Subcutaneous abdominal adipose tissue (tissue), 5 donors: ENCODE data around the gene TSHZ1.

Source experiments
- H3K27ac ChIP-seq: one replicate; pipeline ENCODE4 v1.7.0; 2013; ENCODE audit warnings: low read depth, mild to moderate bottlenecking, inconsistent platforms, low read length, moderate library complexity
- H3K27me3 ChIP-seq, 5 donors: one replicate each; pipeline ENCODE4 v1.7.0; 2013; ENCODE audit warnings: low read length in 5 of 5, inconsistent platforms in 1 of 5; ENCODE audit not compliant: control insufficient read depth in 5 of 5, insufficient read depth in 4 of 5
- H3K36me3 ChIP-seq, 5 donors: one replicate each; pipeline ENCODE4 v1.7.0; 2013; ENCODE audit warnings: low read length in 5 of 5; ENCODE audit not compliant: control insufficient read depth in 5 of 5, insufficient read depth in 5 of 5
- H3K4me1 ChIP-seq, 5 donors: one replicate each; pipeline ENCODE4 v1.7.0; 2013; ENCODE audit warnings: low read length in 5 of 5, mild to moderate bottlenecking in 3 of 5, moderate library complexity in 1 of 5; ENCODE audit not compliant: control insufficient read depth in 5 of 5, insufficient read depth in 5 of 5
- H3K4me3 ChIP-seq, 5 donors: one replicate each; pipeline ENCODE4 v1.7.0; 2013; ENCODE audit warnings: low read length in 5 of 5, low read depth in 1 of 5
- H3K9ac ChIP-seq, 5 donors: one replicate each; pipeline ENCODE4 v1.7.0; 2013; ENCODE audit warnings: low read length in 5 of 5, mild to moderate bottlenecking in 4 of 5, moderate library complexity in 3 of 5
- H3K9me3 ChIP-seq, 5 donors: one replicate each; pipeline ENCODE4 v1.7.0; 2013; ENCODE audit warnings: low read length in 5 of 5; ENCODE audit not compliant: control insufficient read depth in 5 of 5
- donor health status: healthy.
- donor health status: healthy.
- donor health status: healthy.
- donor health status: healthy.
- donor health status: healthy.

TSHZ1 gene

DNA sequence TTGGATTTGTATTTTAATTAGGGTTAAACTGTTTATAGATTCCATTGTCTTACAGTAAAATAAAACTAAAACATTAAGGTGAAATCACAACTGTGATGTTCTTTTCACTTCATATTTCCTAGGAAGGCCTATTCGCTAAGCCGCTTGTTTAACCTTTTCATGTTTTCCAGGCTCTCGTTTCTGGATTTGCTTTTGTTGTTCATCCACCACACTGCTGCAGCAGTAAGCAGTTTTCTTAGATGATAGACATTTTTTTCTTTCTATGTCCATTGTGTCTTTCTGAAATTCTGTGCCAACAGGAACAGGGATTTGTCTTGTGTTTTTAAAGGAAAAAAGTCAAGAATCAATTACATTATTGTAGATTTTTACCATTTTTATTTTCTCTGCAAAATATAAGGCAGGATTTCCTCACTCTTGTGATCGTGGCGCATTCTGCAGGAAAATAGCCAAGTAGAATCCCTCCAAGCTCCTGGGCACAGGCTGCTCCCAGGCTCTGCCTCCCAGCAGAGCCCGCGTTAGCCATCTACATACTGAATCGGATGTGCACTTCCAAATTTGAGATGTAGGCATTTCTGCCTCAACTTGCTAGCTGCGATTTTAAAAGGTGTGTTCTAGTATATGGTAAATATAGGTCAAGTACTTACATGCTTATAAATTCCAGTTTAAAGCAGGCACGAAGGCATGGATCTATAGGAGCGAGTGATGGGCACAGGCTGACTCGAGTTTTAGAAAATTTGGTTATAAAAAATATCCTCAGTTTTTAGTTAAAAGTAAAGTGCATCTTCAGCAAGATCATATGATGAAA lies 10.2 kb downstream of the TSHZ1 start:
- Histone ChIP-seq H3K4me3 (no peak overlapping the region), H3K27ac (peak overlapping the region; percentile 28), H3K9me3 (no peaks in the 10 kb centered on the region), H3K36me3 (no peaks in the 10 kb centered on the region), H3K27me3 (no peaks in the 10 kb centered on the region), H3K9ac (no peak overlapping the region), H3K4me1 (peaks cover 0 to 60% (median 37%) of the 10 kb centered on the region in 5 donors)

DNA sequence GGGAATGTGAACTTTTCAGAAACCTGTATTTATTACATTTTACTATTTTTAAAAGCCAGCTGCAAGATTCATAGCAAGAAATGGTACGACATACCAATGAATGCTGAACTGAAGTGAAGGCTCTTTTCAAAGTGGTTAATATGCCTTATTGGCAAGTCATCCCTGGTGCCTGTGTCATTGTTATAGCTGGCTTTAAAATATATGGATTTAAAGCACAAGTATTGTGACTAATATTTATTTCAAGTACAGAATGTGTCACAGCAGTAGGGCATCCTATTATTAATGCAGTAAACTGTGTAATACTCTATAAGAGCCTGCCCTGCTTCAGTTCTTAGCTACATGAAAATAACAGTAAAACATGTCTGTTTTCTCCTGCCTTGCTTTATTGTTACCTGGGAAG lies 10.8 kb downstream of the TSHZ1 start:
- H3K27me3 ChIP-seq, result no peaks in the 10 kb centered on the region
- peak overlapping the region; percentile 28 for H3K27ac ChIP-seq
- no peaks in the 10 kb centered on the region for H3K9me3 ChIP-seq
- peaks cover 0 to 63% (median 39%) of the 10 kb centered on the region in 5 donors for H3K4me1 ChIP-seq
- H3K9ac ChIP-seq, result no peak overlapping the region
- no peak overlapping the region for H3K4me3 ChIP-seq
- no peaks in the 10 kb centered on the region for H3K36me3 ChIP-seq

DNA sequence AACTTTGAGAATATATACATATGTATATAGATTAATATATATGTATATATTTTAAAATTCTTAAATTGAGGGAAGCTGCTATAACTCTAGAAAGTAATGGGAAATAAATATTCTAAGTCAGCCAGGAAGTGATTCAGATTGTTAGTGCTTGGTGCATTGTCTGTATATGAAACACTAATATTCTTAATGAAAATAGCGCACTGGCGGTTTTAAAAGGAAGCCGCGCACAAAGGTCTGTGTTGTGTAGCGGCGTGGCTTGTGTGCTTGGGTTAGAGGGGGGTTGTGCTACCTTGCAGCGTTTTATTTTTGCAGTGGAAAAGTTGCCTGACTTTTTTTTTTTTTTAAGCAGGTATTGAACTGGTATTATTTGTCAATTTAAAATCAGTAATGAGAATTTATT lies 11.3 kb downstream of the TSHZ1 start:
- Histone ChIP-seq H3K27ac (peak overlapping the region; percentile 55), H3K4me1 (peaks cover 0 to 63% (median 39%) of the 10 kb centered on the region in 5 donors), H3K9ac (no peak overlapping the region), H3K36me3 (no peaks in the 10 kb centered on the region), H3K4me3 (no peak overlapping the region), H3K27me3 (no peaks in the 10 kb centered on the region), H3K9me3 (no peaks in the 10 kb centered on the region)

DNA sequence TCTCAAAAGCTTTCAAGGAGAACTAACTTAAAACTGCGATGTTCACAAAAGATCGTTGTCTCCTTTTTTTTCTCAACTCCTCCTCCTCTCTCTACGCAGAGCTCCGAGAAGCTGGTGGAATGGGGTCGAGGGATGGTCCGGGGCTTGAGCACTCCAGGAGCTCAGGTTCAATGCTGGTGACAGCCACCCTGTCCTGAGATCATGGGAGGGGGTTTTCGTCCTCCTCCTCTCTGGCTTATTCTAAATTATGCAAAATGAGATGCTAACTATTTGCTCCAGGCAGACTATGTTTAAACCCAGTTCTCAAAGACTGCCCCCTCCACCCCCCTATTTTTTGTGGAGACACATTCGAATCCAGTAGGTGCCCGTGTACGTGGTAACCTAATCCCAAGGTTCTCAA lies 11.8 kb downstream of the TSHZ1 start:
- Histone ChIP-seq H3K36me3 (no peaks in the 10 kb centered on the region), H3K27ac (peak overlapping the region; percentile 55), H3K4me3 (no peak overlapping the region), H3K27me3 (no peaks in the 10 kb centered on the region), H3K9me3 (no peaks in the 10 kb centered on the region), H3K4me1 (peaks cover 0 to 63% (median 40%) of the 10 kb centered on the region in 5 donors), H3K9ac (no peak overlapping the region)

GRCh38 chr18:75223687-75224347 lies 13.2 kb downstream of the TSHZ1 start:
- no peak overlapping the region for H3K9ac ChIP-seq
- H3K27me3 ChIP-seq, result no peaks in the 10 kb centered on the region
- no peaks in the 10 kb centered on the region for H3K9me3 ChIP-seq
- H3K27ac ChIP-seq, result peak overlapping the region; percentile 13
- peaks cover 2 to 62% (median 41%) of the 10 kb centered on the region in 5 donors for H3K4me1 ChIP-seq
- no peak overlapping the region for H3K4me3 ChIP-seq
- no peaks in the 10 kb centered on the region for H3K36me3 ChIP-seq

DNA sequence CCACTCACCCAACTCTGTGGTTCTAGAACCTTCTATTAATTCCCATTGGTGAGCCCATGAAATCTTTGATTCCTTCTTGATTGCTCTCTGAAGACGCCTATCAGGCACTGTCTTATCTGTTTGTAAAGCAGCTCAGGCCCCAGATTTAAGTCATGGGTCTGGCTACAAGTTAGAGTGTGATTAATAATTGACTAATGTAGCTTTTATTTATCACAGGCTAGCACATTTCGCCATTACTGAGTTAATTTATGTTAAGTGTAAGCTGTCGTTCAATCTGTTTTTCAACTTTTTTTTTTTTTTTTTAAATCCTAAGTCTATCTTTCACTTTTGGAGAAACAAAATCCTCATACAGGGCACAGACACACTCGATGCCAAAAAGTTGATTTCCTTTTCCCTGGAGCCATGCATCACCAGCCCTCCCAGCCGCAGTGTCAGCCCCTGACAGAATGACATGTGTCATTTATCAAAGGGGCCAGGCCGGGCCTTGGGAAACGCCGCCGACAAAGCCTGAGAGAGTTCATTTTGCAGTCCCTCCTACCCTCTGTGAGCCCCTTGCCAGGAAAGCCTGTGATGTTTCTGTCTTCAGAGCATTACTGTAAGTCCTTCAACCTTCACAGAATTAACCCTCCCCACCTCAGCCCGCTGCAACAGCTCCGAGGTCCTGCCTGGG lies 15.8 kb downstream of the TSHZ1 start:
- H3K27ac ChIP-seq, result no peak overlapping the region
- H3K27me3 ChIP-seq, result no peaks in the 10 kb centered on the region
- no peaks in the 10 kb centered on the region for H3K36me3 ChIP-seq
- peaks cover 2 to 59% (median 33%) of the 10 kb centered on the region in 5 donors for H3K4me1 ChIP-seq
- peak overlapping the region in 2 of 5 donors; percentile 16 to 43 for H3K9ac ChIP-seq
- H3K4me3 ChIP-seq, result peak overlapping the region; percentile 0 to 59 (median 24)
- no peaks in the 10 kb centered on the region for H3K9me3 ChIP-seq

GRCh38 chr18:75226956-75227316 lies 16.3 kb downstream of the TSHZ1 start:
- H3K4me3 ChIP-seq, result peak overlapping the region; percentile 0 to 59 (median 24)
- no peaks in the 10 kb centered on the region for H3K36me3 ChIP-seq
- H3K27me3 ChIP-seq, result no peaks in the 10 kb centered on the region
- no peaks in the 10 kb centered on the region for H3K9me3 ChIP-seq
- no peak overlapping the region for H3K27ac ChIP-seq
- H3K4me1 ChIP-seq, result peaks cover 2 to 58% (median 33%) of the 10 kb centered on the region in 5 donors
- peak overlapping the region in 2 of 5 donors; percentile 16 to 43 for H3K9ac ChIP-seq

GRCh38 chr18:75227535-75228296 lies 17.1 kb downstream of the TSHZ1 start:
- no peaks in the 10 kb centered on the region for H3K27me3 ChIP-seq
- H3K9ac ChIP-seq, result peak overlapping the region in 1 of 5 donors; percentile 43
- H3K4me3 ChIP-seq, result peak overlapping the region in 1 of 5 donors; percentile 27
- no peaks in the 10 kb centered on the region for H3K9me3 ChIP-seq
- H3K4me1 ChIP-seq, result peaks cover 2 to 50% (median 33%) of the 10 kb centered on the region in 5 donors
- H3K36me3 ChIP-seq, result no peaks in the 10 kb centered on the region
- no peak overlapping the region for H3K27ac ChIP-seq

DNA sequence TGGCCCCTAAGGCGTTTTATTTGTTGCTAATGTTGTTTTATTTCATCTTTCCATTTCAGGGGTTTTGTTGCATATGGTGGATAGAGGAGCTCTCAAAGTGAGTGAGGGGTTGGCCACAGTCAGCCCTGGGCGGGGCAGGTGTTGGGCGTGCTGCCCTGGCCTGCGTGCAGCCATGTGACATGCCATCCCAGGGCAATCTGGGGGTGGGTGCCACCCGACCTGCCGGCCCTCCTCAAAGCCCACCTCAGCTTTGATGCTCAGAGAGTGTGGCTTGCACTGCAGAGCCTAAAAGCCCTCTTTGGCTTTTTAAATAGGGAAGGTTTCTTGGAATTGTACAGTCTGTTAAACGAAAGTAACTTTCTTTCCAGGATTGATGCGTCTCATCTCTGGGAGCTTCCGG lies 18.4 kb downstream of the TSHZ1 start:
- H3K4me1 ChIP-seq, result peaks cover 2 to 48% (median 27%) of the 10 kb centered on the region in 5 donors
- no peaks in the 10 kb centered on the region for H3K36me3 ChIP-seq
- no peaks in the 10 kb centered on the region for H3K9me3 ChIP-seq
- no peaks in the 10 kb centered on the region for H3K27me3 ChIP-seq
- no peak overlapping the region for H3K4me3 ChIP-seq
- H3K9ac ChIP-seq, result no peak overlapping the region
- H3K27ac ChIP-seq, result peak overlapping the region; percentile 12
